ENCODE data around the gene SUMF1.

Gene SUMF1

GRCh38 chr3:4334548-4334947 is 132.5 kb downstream of the SUMF1 start:
- Histone ChIP-seq H3K9me3 (ENCODE audit: low read length) (no peaks in the 10 kb centered on the region), H3K9ac (ENCODE audit: low read length) (no peak overlapping the region), H3K79me2 (ENCODE audit: insufficient read depth, low read length) (no peaks in the 10 kb centered on the region), H3K36me3 (ENCODE audit: insufficient read depth, low read length) (no peaks in the 10 kb centered on the region), H4K20me1 (ENCODE audit: insufficient read depth, low read length) (no peaks in the 10 kb centered on the region), H3K4me2 (ENCODE audit: low read length) (no peak overlapping the region), H3K4me3 (ENCODE audit: low read depth, low read length, poor library complexity, severe bottlenecking) (no peak overlapping the region), H3K27ac (ENCODE audit: low read depth, low read length, poor library complexity, severe bottlenecking) (no peak overlapping the region), H3F3A (ENCODE audit: insufficient read depth, low read length) (no peaks in the 10 kb centered on the region), H3K9me2 (ENCODE audit: low read depth, low read length) (no peaks in the 10 kb centered on the region), H3K4me1 (ENCODE audit: insufficient read depth, low read length, severe bottlenecking) (no peaks in the 10 kb centered on the region), H2AFZ (ENCODE audit: low read length) (no peak overlapping the region), H3K27me3 (ENCODE audit: insufficient read depth, low read length) (no peaks in the 10 kb centered on the region)
- TF ChIP-seq CTCF (IDR thresholded peaks at IDR 0.05; ENCODE audit: low read length) (no peak), EZH2 (IDR thresholded peaks at IDR 0.05; ENCODE audit: borderline replicate concordance, low read length) (no peak)

- no peak for TF ChIP-seq CTCF (IDR thresholded peaks at IDR 0.05; ENCODE audit: low read length)
- no peak for TF ChIP-seq EZH2 (IDR thresholded peaks at IDR 0.05; ENCODE audit: borderline replicate concordance, low read length)
- no peaks in the 10 kb centered on the region for H3F3A ChIP-seq (ENCODE audit: insufficient read depth, low read length)
- no peaks in the 10 kb centered on the region for H3K4me1 ChIP-seq (ENCODE audit: insufficient read depth, low read length, severe bottlenecking)
- H3K9ac ChIP-seq (ENCODE audit: low read length), result no peak overlapping the region
- H3K27ac ChIP-seq (ENCODE audit: low read depth, low read length, poor library complexity, severe bottlenecking), result no peak overlapping the region
- no peaks in the 10 kb centered on the region for H3K27me3 ChIP-seq (ENCODE audit: insufficient read depth, low read length)
- no peaks in the 10 kb centered on the region for H4K20me1 ChIP-seq (ENCODE audit: insufficient read depth, low read length)
- no peak overlapping the region for H2AFZ ChIP-seq (ENCODE audit: low read length)
- no peak overlapping the region for H3K4me3 ChIP-seq (ENCODE audit: low read depth, low read length, poor library complexity, severe bottlenecking)
- no peaks in the 10 kb centered on the region for H3K9me3 ChIP-seq (ENCODE audit: low read length)
- no peaks in the 10 kb centered on the region for H3K79me2 ChIP-seq (ENCODE audit: insufficient read depth, low read length)
- no peak overlapping the region for H3K4me2 ChIP-seq (ENCODE audit: low read length)
- H3K36me3 ChIP-seq (ENCODE audit: insufficient read depth, low read length), result no peaks in the 10 kb centered on the region
- no peaks in the 10 kb centered on the region for H3K9me2 ChIP-seq (ENCODE audit: low read depth, low read length)
Measured at GRCh38 chr3:4332991-4333390, 134.1 kb downstream of the SUMF1 start.

GRCh38 chr3:4332574-4332973 is 134.5 kb downstream of the SUMF1 start:
- no peaks in the 10 kb centered on the region for H3K9me3 ChIP-seq (ENCODE audit: low read length)
- no peaks in the 10 kb centered on the region for H4K20me1 ChIP-seq (ENCODE audit: insufficient read depth, low read length)
- TF ChIP-seq CTCF (IDR thresholded peaks at IDR 0.05; ENCODE audit: low read length) (no peak), EZH2 (IDR thresholded peaks at IDR 0.05; ENCODE audit: borderline replicate concordance, low read length) (no peak)
- no peak overlapping the region for H3K4me3 ChIP-seq (ENCODE audit: low read depth, low read length, poor library complexity, severe bottlenecking)
- no peak overlapping the region for H2AFZ ChIP-seq (ENCODE audit: low read length)
- no peaks in the 10 kb centered on the region for H3K36me3 ChIP-seq (ENCODE audit: insufficient read depth, low read length)
- H3K4me1 ChIP-seq (ENCODE audit: insufficient read depth, low read length, severe bottlenecking), result no peaks in the 10 kb centered on the region
- H3K27ac ChIP-seq (ENCODE audit: low read depth, low read length, poor library complexity, severe bottlenecking), result no peak overlapping the region
- no peaks in the 10 kb centered on the region for H3K9me2 ChIP-seq (ENCODE audit: low read depth, low read length)
- no peaks in the 10 kb centered on the region for H3K27me3 ChIP-seq (ENCODE audit: insufficient read depth, low read length)
- no peak overlapping the region for H3K9ac ChIP-seq (ENCODE audit: low read length)
- H3K79me2 ChIP-seq (ENCODE audit: insufficient read depth, low read length), result no peaks in the 10 kb centered on the region
- no peaks in the 10 kb centered on the region for H3F3A ChIP-seq (ENCODE audit: insufficient read depth, low read length)
- no peak overlapping the region for H3K4me2 ChIP-seq (ENCODE audit: low read length)

Measured in OCI-LY1 (cell line).